KMS-11 (cell line): ENCODE results near the gene FADS1.

ENCODE experiments used
- H2AFZ ChIP-seq: fragments of 200-600 bp; sonication (generic); 2 replicates; pipeline ENCODE4 v1.6.1; 2016; ENCODE audit warnings: antibody characterized with exemption, mixed run types, low read depth
- H3K27ac ChIP-seq: fragments of 200-600 bp; sonication (generic); 2 replicates; pipeline ENCODE4 v1.6.1; 2016; ENCODE audit warnings: mild to moderate bottlenecking, mixed run types
- H3K27me3 ChIP-seq: fragments of 200-600 bp; sonication (generic); 2 replicates; pipeline ENCODE4 v1.6.1; 2017; ENCODE audit warnings: mild to moderate bottlenecking, low read depth, mixed run types, moderate library complexity; ENCODE audit not compliant: insufficient read depth
- H3K36me3 ChIP-seq: fragments of 200-600 bp; sonication (generic); 2 replicates; pipeline ENCODE4 v1.6.1; 2017; ENCODE audit warnings: mild to moderate bottlenecking, mixed run types; ENCODE audit not compliant: insufficient read depth
- H3K4me1 ChIP-seq: fragments of 200-600 bp; sonication (generic); 2 replicates; pipeline ENCODE4 v1.6.1; 2016; ENCODE audit warnings: mild to moderate bottlenecking, low read depth, mixed run types; ENCODE audit not compliant: poor library complexity, severe bottlenecking
- H3K4me2 ChIP-seq: fragments of 200-600 bp; sonication (generic); 2 replicates; pipeline ENCODE4 v1.7.0; 2016; ENCODE audit warnings: mild to moderate bottlenecking, mixed run types
- H3K4me3 ChIP-seq: fragments of 200-600 bp; sonication (generic); IDR thresholded peaks from 2 replicates; pipeline ENCODE4 v1.6.1; 2017; ENCODE audit warnings: low read depth, low read length, mixed read lengths; ENCODE audit not compliant: insufficient read depth
- H3K79me2 ChIP-seq: fragments of 200-600 bp; sonication (generic); 2 replicates; pipeline ENCODE4 v1.6.1; 2016; ENCODE audit warnings: low read depth, mixed run types; ENCODE audit not compliant: insufficient read depth
- H3K9ac ChIP-seq: fragments of 200-600 bp; sonication (generic); 2 replicates; pipeline ENCODE4 v1.6.1; 2016; ENCODE audit warnings: mild to moderate bottlenecking, mixed run types
- H4K20me1 ChIP-seq: fragments of 200-600 bp; sonication (generic); 2 replicates; pipeline ENCODE4 v1.6.1; 2016; ENCODE audit warnings: mild to moderate bottlenecking, mixed run types; ENCODE audit not compliant: insufficient read depth
- TF ChIP-seq, protein P1 (sequence below): fragments of 200-600 bp; sonication (generic); conservative IDR thresholded peaks from 2 replicates; pipeline ENCODE4 v1.6.1; 2017; ENCODE audit warnings: low read depth, mild to moderate bottlenecking, antibody characterized with exemption, low read length, moderate library complexity, mixed read lengths

The FADS1 gene

GRCh38 chr11:61776561-61777075 is 40.2 kb downstream of the FADS1 start:
- TF ChIP-seq, protein P1, sequence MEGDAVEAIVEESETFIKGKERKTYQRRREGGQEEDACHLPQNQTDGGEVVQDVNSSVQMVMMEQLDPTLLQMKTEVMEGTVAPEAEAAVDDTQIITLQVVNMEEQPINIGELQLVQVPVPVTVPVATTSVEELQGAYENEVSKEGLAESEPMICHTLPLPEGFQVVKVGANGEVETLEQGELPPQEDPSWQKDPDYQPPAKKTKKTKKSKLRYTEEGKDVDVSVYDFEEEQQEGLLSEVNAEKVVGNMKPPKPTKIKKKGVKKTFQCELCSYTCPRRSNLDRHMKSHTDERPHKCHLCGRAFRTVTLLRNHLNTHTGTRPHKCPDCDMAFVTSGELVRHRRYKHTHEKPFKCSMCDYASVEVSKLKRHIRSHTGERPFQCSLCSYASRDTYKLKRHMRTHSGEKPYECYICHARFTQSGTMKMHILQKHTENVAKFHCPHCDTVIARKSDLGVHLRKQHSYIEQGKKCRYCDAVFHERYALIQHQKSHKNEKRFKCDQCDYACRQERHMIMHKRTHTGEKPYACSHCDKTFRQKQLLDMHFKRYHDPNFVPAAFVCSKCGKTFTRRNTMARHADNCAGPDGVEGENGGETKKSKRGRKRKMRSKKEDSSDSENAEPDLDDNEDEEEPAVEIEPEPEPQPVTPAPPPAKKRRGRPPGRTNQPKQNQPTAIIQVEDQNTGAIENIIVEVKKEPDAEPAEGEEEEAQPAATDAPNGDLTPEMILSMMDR, result peak; percentile 66
- H3K4me1 ChIP-seq, result peaks cover 7% of the 10 kb centered on the region
- peak overlapping the region; percentile 45; the same call in 1 of the 2 replicates for H3K4me2 ChIP-seq
- H2AFZ ChIP-seq, result peak overlapping the region; percentile 73; the same call in 1 of the 2 replicates
- no peaks in the 10 kb centered on the region for H3K36me3 ChIP-seq
- no peak overlapping the region for H3K4me3 ChIP-seq
- no peaks in the 10 kb centered on the region for H3K27me3 ChIP-seq
- no peak overlapping the region for H3K9ac ChIP-seq
- H4K20me1 ChIP-seq, result no peaks in the 10 kb centered on the region
- no peak overlapping the region for H3K27ac ChIP-seq
- no peaks in the 10 kb centered on the region for H3K79me2 ChIP-seq

- Histone ChIP-seq H3K36me3 (no peaks in the 10 kb centered on the region), H3K27ac (no peak overlapping the region)
- TF ChIP-seq, protein P1, result no peak
Measured at GRCh38 chr11:61775606-61776554, 40.9 kb downstream of the FADS1 start.

GRCh38 chr11:61775106-61775505 is 41.7 kb downstream of the FADS1 start:
- H3K4me1 ChIP-seq, result peaks cover 7% of the 10 kb centered on the region
- no peaks in the 10 kb centered on the region for H4K20me1 ChIP-seq
- no peak overlapping the region for H3K9ac ChIP-seq
- H3K4me2 ChIP-seq, result no peak overlapping the region
- TF ChIP-seq, protein P1, result no peak
- H3K27ac ChIP-seq, result no peak overlapping the region
- no peaks in the 10 kb centered on the region for H3K79me2 ChIP-seq
- H2AFZ ChIP-seq, result no peak overlapping the region
- H3K27me3 ChIP-seq, result no peaks in the 10 kb centered on the region
- no peak overlapping the region for H3K4me3 ChIP-seq
- H3K36me3 ChIP-seq, result no peaks in the 10 kb centered on the region

More at GRCh38 chr11:61775606-61776554, 40.9 kb downstream of the FADS1 start:
- H4K20me1 ChIP-seq, result no peaks in the 10 kb centered on the region
- H3K27me3 ChIP-seq, result no peaks in the 10 kb centered on the region
- no peak overlapping the region for H2AFZ ChIP-seq
- no peak overlapping the region for H3K4me2 ChIP-seq
- H3K79me2 ChIP-seq, result no peaks in the 10 kb centered on the region
- no peak overlapping the region for H3K9ac ChIP-seq
- no peak overlapping the region for H3K4me3 ChIP-seq
- H3K4me1 ChIP-seq, result peaks cover 7% of the 10 kb centered on the region

DNA sequence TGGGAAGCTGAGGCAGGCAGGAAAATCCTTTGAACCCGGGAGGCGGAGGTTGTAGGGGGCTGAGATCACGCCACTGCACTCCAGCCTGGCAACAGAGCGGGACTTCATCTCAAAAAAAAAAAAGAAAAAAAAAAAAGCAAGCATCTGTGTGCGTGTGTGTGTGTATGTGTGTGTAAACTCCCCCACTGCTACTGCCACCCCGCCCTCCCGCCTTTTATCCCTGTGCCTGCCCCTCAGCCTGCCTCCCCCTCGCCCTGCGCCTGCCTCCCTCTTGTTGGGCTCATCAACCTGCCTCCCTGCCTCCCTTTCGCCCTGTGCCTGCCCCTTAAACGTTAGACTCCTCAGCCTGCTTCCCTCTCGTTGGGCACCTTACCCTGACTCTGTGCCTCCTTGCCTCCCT is 42.4 kb downstream of the FADS1 start:
- no peaks in the 10 kb centered on the region for H3K27me3 ChIP-seq
- no peak overlapping the region for H3K4me2 ChIP-seq
- no peak overlapping the region for H2AFZ ChIP-seq
- H4K20me1 ChIP-seq, result no peaks in the 10 kb centered on the region
- TF ChIP-seq, protein P1, result no peak
- H3K4me3 ChIP-seq, result no peak overlapping the region
- no peak overlapping the region for H3K9ac ChIP-seq
- no peaks in the 10 kb centered on the region for H3K79me2 ChIP-seq
- no peak overlapping the region for H3K27ac ChIP-seq
- H3K4me1 ChIP-seq, result peaks cover 7% of the 10 kb centered on the region
- no peaks in the 10 kb centered on the region for H3K36me3 ChIP-seq
